ENCODE measurements around the gene CXCL1. TPM values are rescaled to one million over a fixed set of nuclear protein-coding genes. Genes with fewer than 3 reads are reported as not detected.
A peak's percentile ranks its signal among the peaks of the same experiment; 100 is the strongest.

The CXCL1 gene
- total RNA-seq, 1 donor from 2014 or later = 11.4 TPM

DNA sequence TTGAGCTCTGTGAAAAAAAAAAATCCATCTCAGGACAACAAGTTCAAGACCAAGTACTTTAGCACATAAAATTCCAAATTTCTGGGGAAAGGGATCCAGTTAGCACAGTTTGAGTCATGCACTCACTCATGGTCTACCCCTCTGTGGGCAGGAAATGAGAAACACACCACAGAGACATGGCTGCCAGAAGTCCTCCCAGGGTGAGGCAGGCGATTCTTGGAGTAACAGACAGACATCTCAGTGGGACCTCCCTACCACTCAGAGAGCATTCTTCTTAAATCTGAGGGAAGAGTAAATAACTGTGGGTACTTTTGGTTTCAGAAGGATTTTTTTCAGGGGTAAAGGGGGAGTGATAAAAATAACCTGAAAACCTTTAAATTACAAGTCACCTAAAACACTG is 14.1 kb downstream of the CXCL1 start:
- Mint-ChIP-seq H3K27ac (ENCODE audit: unreplicated experiment) (peak overlapping the region; percentile 89), H3K9me3 (ENCODE audit: unreplicated experiment) (no peaks in the 10 kb centered on the region)

DNA sequence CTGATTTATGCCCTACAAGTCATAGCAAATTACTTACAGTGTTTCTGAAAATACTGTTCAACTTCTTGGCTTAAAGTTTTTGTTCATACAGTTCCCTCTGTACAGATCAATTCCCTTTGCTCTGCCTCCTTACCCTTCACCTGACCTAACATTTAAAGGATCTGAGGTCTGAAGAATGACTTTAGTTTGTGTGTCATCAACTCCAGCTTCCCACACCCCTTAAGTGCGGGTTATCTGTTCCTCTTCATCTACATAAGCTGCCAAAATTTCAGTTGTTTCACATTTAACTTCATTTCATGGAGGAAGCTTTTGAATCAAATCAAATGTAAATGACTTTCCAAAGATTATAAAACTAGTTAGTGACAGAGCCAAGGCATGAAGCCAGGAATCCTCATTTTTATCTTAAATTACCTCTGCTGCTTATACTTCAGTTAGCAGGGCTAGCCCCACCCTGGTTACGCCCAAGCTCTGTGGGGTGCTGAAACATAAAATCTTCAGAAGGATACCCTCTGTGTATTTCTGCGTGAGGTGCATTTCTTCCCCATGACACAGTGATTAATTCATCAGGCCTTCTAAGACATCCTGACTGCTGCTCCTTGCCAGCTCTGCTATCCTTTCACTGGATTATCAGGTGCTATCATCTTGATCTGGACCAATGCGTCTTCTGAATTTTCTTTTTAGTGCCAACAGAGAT is 16.5 kb downstream of the CXCL1 start:
- no peaks in the 10 kb centered on the region for H3K9me3 Mint-ChIP-seq (ENCODE audit: unreplicated experiment)
- no peaks in the 10 kb centered on the region for H3K36me3 Mint-ChIP-seq (ENCODE audit: low read depth, unreplicated experiment)
- H3K27me3 Mint-ChIP-seq (ENCODE audit: low read depth, unreplicated experiment) = no peaks in the 10 kb centered on the region
- Histone ChIP-seq H3K9ac (ENCODE audit: low read length) (no peak overlapping the region), H3K4me2 (ENCODE audit: low read length) (peak overlapping the region; percentile 30), H4K20me1 (ENCODE audit: insufficient read depth, low read length) (no peaks in the 10 kb centered on the region), H3K9me3 (ENCODE audit: insufficient read depth, low read depth, low read length) (no peaks in the 10 kb centered on the region), H2AFZ (ENCODE audit: low read depth, low read length) (no peak overlapping the region), H3K4me1 (ENCODE audit: insufficient read depth, low read length) (peaks cover 13% of the 10 kb centered on the region), H3K79me2 (ENCODE audit: insufficient read depth, low read length) (no peaks in the 10 kb centered on the region), H3K27ac (ENCODE audit: low read depth, low read length) (no peak overlapping the region), H3K4me3 (ENCODE audit: insufficient read depth, low read depth, low read length) (no peak overlapping the region), H3K27me3 (ENCODE audit: insufficient read depth, low read length) (no peaks in the 10 kb centered on the region), H3K36me3 (ENCODE audit: insufficient read depth, low read length) (no peaks in the 10 kb centered on the region)
- DNase-seq (ENCODE audit: low read depth) (peak; percentile 31), FAIRE-seq (peak; percentile 82)
- TF ChIP-seq, protein P1, sequence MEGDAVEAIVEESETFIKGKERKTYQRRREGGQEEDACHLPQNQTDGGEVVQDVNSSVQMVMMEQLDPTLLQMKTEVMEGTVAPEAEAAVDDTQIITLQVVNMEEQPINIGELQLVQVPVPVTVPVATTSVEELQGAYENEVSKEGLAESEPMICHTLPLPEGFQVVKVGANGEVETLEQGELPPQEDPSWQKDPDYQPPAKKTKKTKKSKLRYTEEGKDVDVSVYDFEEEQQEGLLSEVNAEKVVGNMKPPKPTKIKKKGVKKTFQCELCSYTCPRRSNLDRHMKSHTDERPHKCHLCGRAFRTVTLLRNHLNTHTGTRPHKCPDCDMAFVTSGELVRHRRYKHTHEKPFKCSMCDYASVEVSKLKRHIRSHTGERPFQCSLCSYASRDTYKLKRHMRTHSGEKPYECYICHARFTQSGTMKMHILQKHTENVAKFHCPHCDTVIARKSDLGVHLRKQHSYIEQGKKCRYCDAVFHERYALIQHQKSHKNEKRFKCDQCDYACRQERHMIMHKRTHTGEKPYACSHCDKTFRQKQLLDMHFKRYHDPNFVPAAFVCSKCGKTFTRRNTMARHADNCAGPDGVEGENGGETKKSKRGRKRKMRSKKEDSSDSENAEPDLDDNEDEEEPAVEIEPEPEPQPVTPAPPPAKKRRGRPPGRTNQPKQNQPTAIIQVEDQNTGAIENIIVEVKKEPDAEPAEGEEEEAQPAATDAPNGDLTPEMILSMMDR (IDR thresholded peaks at IDR 0.05; ENCODE audit: insufficient read depth, low read depth, low read length) = no peak
- no peak for TF ChIP-seq EZH2 (IDR thresholded peaks at IDR 0.05; ENCODE audit: insufficient read depth, low read length)
- no peak overlapping the region for H3K4me3 Mint-ChIP-seq (ENCODE audit: unreplicated experiment)
- H3K27ac Mint-ChIP-seq (ENCODE audit: unreplicated experiment) = no peak overlapping the region
- H3K4me1 Mint-ChIP-seq (ENCODE audit: low read depth, unreplicated experiment) = peaks cover 20% of the 10 kb centered on the region

More for the DNA sequence above, 14.1 kb downstream of the CXCL1 start:
- Histone ChIP-seq H3K79me2 (ENCODE audit: insufficient read depth, low read length) (no peaks in the 10 kb centered on the region), H4K20me1 (ENCODE audit: insufficient read depth, low read length) (no peaks in the 10 kb centered on the region), H3K27ac (ENCODE audit: low read depth, low read length) (peak overlapping the region; percentile 10), H3K4me2 (ENCODE audit: low read length) (peak overlapping the region; percentile 53), H3K4me3 (ENCODE audit: insufficient read depth, low read depth, low read length) (no peak overlapping the region), H3K9me3 (ENCODE audit: insufficient read depth, low read depth, low read length) (no peaks in the 10 kb centered on the region), H3K4me1 (ENCODE audit: insufficient read depth, low read length) (peaks cover 13% of the 10 kb centered on the region), H2AFZ (ENCODE audit: low read depth, low read length) (no peak overlapping the region), H3K9ac (ENCODE audit: low read length) (no peak overlapping the region), H3K27me3 (ENCODE audit: insufficient read depth, low read length) (no peaks in the 10 kb centered on the region), H3K36me3 (ENCODE audit: insufficient read depth, low read length) (no peaks in the 10 kb centered on the region)
- H3K27me3 Mint-ChIP-seq (ENCODE audit: low read depth, unreplicated experiment) = no peaks in the 10 kb centered on the region
- peak; percentile 84 for DNase-seq (ENCODE audit: low read depth)
- FAIRE-seq = peak; percentile 78
- H3K36me3 Mint-ChIP-seq (ENCODE audit: low read depth, unreplicated experiment) = no peaks in the 10 kb centered on the region
- TF ChIP-seq, protein P1 (IDR thresholded peaks at IDR 0.05; ENCODE audit: insufficient read depth, low read depth, low read length) = no peak
- TF ChIP-seq EZH2 (IDR thresholded peaks at IDR 0.05; ENCODE audit: insufficient read depth, low read length) = no peak
- H3K4me3 Mint-ChIP-seq (ENCODE audit: unreplicated experiment) = no peak overlapping the region
- peaks cover 20% of the 10 kb centered on the region for H3K4me1 Mint-ChIP-seq (ENCODE audit: low read depth, unreplicated experiment)

DNA sequence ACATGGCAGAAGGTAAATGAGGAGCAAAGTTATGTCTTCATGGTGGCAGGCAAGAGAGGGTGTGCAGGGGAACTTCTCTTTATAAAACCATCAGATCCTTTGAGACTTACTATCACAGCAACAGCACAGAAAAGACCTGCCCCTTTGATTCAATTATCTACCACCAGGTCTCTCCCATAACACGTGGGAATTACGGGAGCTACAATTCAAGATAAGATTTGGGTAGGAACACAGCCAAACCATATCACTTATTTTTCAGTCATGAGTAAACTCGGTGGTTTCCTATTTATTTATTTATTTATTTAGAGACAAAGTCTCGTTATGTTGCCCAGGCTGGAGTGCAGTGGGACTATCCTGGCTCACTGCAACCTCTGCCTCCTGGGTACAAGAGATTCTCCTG is 22.1 kb downstream of the CXCL1 start:
- H3K79me2 ChIP-seq (ENCODE audit: insufficient read depth, low read length) = no peaks in the 10 kb centered on the region
- no peaks in the 10 kb centered on the region for H4K20me1 ChIP-seq (ENCODE audit: insufficient read depth, low read length)
- no peak overlapping the region for H2AFZ ChIP-seq (ENCODE audit: low read depth, low read length)
- H3K36me3 ChIP-seq (ENCODE audit: insufficient read depth, low read length) = no peaks in the 10 kb centered on the region
- Mint-ChIP-seq H3K4me3 (ENCODE audit: unreplicated experiment) (no peak overlapping the region), H3K4me1 (ENCODE audit: low read depth, unreplicated experiment) (peaks cover 7% of the 10 kb centered on the region), H3K36me3 (ENCODE audit: low read depth, unreplicated experiment) (peaks cover 2% of the 10 kb centered on the region), H3K27me3 (ENCODE audit: low read depth, unreplicated experiment) (no peaks in the 10 kb centered on the region), H3K27ac (ENCODE audit: unreplicated experiment) (no peak overlapping the region), H3K9me3 (ENCODE audit: unreplicated experiment) (no peaks in the 10 kb centered on the region)
- H3K4me1 ChIP-seq (ENCODE audit: insufficient read depth, low read length) = no peaks in the 10 kb centered on the region
- TF ChIP-seq, protein P1 (IDR thresholded peaks at IDR 0.05; ENCODE audit: insufficient read depth, low read depth, low read length) = no peak
- no peak for TF ChIP-seq EZH2 (IDR thresholded peaks at IDR 0.05; ENCODE audit: insufficient read depth, low read length)
- DNase-seq (ENCODE audit: low read depth) (no peak), FAIRE-seq (no peak)
- no peak overlapping the region for H3K4me2 ChIP-seq (ENCODE audit: low read length)
- H3K9me3 ChIP-seq (ENCODE audit: insufficient read depth, low read depth, low read length) = no peaks in the 10 kb centered on the region
- H3K27me3 ChIP-seq (ENCODE audit: insufficient read depth, low read length) = peaks cover 5% of the 10 kb centered on the region
- H3K27ac ChIP-seq (ENCODE audit: low read depth, low read length) = no peak overlapping the region
- H3K4me3 ChIP-seq (ENCODE audit: insufficient read depth, low read depth, low read length) = no peak overlapping the region
- no peak overlapping the region for H3K9ac ChIP-seq (ENCODE audit: low read length)
